ENCODE results near the gene NR5A2. TPM values are rescaled to one million over a fixed set of nuclear protein-coding genes. Genes with fewer than 3 reads are reported as not detected.

Gene NR5A2
- total RNA-seq, 1 donor from 2014 or later: not detected

DNA sequence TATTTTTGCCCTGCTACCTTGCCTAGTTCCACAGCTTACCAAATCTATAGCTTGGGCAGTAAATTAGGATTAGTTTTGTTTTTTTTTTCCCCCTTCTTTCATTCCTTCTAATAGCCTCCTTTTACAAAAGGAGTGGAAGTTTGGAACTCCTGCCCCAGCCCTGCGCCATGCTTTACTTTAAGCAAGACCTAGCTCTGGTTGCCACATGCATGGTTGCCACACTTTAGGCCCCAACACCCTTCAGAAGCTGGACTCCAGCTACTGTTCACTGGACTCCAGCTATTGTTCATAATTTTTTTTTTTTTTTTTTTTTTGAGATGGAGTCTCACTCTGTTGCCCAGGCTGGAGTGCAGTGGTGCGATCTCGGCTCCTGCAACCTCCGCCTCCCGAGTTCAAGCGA is 115.8 kb downstream of the NR5A2 start:
- H3K4me1 ChIP-seq: no peaks in the 10 kb centered on the region
- TF ChIP-seq, protein P1, sequence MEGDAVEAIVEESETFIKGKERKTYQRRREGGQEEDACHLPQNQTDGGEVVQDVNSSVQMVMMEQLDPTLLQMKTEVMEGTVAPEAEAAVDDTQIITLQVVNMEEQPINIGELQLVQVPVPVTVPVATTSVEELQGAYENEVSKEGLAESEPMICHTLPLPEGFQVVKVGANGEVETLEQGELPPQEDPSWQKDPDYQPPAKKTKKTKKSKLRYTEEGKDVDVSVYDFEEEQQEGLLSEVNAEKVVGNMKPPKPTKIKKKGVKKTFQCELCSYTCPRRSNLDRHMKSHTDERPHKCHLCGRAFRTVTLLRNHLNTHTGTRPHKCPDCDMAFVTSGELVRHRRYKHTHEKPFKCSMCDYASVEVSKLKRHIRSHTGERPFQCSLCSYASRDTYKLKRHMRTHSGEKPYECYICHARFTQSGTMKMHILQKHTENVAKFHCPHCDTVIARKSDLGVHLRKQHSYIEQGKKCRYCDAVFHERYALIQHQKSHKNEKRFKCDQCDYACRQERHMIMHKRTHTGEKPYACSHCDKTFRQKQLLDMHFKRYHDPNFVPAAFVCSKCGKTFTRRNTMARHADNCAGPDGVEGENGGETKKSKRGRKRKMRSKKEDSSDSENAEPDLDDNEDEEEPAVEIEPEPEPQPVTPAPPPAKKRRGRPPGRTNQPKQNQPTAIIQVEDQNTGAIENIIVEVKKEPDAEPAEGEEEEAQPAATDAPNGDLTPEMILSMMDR (IDR thresholded peaks at IDR 0.05): no peak
- TF ChIP-seq EZH2phosphoT487 (IDR thresholded peaks at IDR 0.05): no peak
- TF ChIP-seq EZH2 (IDR thresholded peaks at IDR 0.05): no peak

DNA sequence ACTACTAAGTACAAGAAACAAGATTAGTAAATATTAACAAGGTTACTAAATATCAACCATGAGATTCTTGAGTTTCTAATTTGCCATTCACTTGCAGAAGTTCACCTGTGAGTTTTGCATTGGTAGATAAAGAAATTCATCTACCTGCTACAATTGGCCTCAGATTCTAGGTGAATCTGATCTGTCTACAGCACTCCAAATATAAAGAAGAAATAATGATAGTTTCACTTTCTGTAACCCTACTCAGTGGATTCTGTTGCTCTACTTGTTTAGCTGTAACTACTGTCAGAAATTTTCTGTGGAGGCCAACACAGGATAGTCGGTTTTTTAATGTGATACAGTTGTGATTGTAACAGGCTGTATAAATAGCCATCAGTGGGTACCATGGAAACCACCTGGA is 118.6 kb downstream of the NR5A2 start:
- Histone ChIP-seq H4K20me1 (ENCODE audit: low read depth) (no peaks in the 10 kb centered on the region), H3F3A (ENCODE audit: low read depth) (no peaks in the 10 kb centered on the region), H3K79me2 (ENCODE audit: low read depth) (no peaks in the 10 kb centered on the region), H3K4me1 (no peaks in the 10 kb centered on the region), H3K9ac (no peak overlapping the region), H3K4me3 (no peak overlapping the region), H3K27ac (no peak overlapping the region), H3K9me3 (ENCODE audit: low read depth) (no peaks in the 10 kb centered on the region), H2AFZ (replicated peaks) (no peak overlapping the region), H3K4me2 (no peak overlapping the region), H3K36me3 (no peaks in the 10 kb centered on the region), H3K27me3 (no peaks in the 10 kb centered on the region)
- TF ChIP-seq EZH2phosphoT487 (IDR thresholded peaks at IDR 0.05) (no peak), EZH2 (IDR thresholded peaks at IDR 0.05) (no peak)
- TF ChIP-seq, protein P1 (IDR thresholded peaks at IDR 0.05): no peak
- Mint-ChIP-seq H3K4me1 (peaks cover 6% of the 10 kb centered on the region), H3K27me3 (ENCODE audit: insufficient read depth, low read depth) (no peaks in the 10 kb centered on the region), H3K36me3 (no peaks in the 10 kb centered on the region), H3K4me3 (no peak overlapping the region), H3K27ac (no peak overlapping the region), H3K9me3 (peaks cover 2% of the 10 kb centered on the region)
- DNase-seq (ENCODE audit: low spot score): no peak

More for the DNA sequence above, 115.8 kb downstream of the NR5A2 start:
- Histone ChIP-seq H3K27ac (no peak overlapping the region), H3K4me2 (no peak overlapping the region), H2AFZ (replicated peaks) (no peak overlapping the region), H3K9me3 (ENCODE audit: low read depth) (no peaks in the 10 kb centered on the region), H3K4me3 (no peak overlapping the region), H4K20me1 (ENCODE audit: low read depth) (no peaks in the 10 kb centered on the region), H3K36me3 (no peaks in the 10 kb centered on the region), H3K9ac (no peak overlapping the region), H3K27me3 (no peaks in the 10 kb centered on the region), H3K79me2 (ENCODE audit: low read depth) (no peaks in the 10 kb centered on the region), H3F3A (ENCODE audit: low read depth) (no peaks in the 10 kb centered on the region)
- Mint-ChIP-seq H3K4me1 (peaks cover 2% of the 10 kb centered on the region), H3K27me3 (ENCODE audit: insufficient read depth, low read depth) (no peaks in the 10 kb centered on the region), H3K27ac (no peak overlapping the region), H3K36me3 (no peaks in the 10 kb centered on the region), H3K9me3 (peaks cover 2% of the 10 kb centered on the region), H3K4me3 (no peak overlapping the region)
- no peak for DNase-seq (ENCODE audit: low spot score)

DNA sequence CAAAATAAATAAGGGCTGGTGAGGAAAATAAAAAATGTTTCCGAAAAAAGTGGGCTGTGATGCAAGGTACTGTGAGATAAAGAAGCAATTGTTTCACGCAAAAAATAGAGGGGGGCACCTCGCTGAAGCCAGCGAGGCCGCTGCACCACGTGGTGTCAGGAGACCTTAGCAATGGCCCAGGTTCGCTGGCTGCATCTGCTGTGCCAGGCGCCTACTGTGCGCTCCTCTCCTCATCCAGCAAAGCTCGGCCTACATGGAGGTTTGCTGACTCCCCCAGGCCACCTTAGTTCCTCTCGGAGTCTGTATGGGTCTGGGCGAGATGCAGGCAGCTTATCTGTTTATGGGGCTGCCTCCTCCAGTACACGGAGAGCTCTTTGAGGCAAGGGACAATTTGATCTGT is 119.6 kb downstream of the NR5A2 start:
- H4K20me1 ChIP-seq (ENCODE audit: low read depth): no peaks in the 10 kb centered on the region
- no peaks in the 10 kb centered on the region for H3K36me3 ChIP-seq
- H3K9me3 ChIP-seq (ENCODE audit: low read depth): no peaks in the 10 kb centered on the region
- H3K79me2 ChIP-seq (ENCODE audit: low read depth): no peaks in the 10 kb centered on the region
- no peaks in the 10 kb centered on the region for H3K36me3 Mint-ChIP-seq
- H2AFZ ChIP-seq (replicated peaks): no peak overlapping the region
- no peak overlapping the region for H3K4me3 ChIP-seq
- no peak overlapping the region for H3K27ac Mint-ChIP-seq
- H3K9me3 Mint-ChIP-seq: peaks cover 2% of the 10 kb centered on the region
- TF ChIP-seq EZH2 (IDR thresholded peaks at IDR 0.05) (no peak), EZH2phosphoT487 (IDR thresholded peaks at IDR 0.05) (no peak)
- TF ChIP-seq, protein P1 (IDR thresholded peaks at IDR 0.05): no peak
- no peak overlapping the region for H3K4me3 Mint-ChIP-seq
- H3K27me3 ChIP-seq: no peaks in the 10 kb centered on the region
- no peaks in the 10 kb centered on the region for H3K4me1 ChIP-seq
- H3K27me3 Mint-ChIP-seq (ENCODE audit: insufficient read depth, low read depth): no peaks in the 10 kb centered on the region
- H3F3A ChIP-seq (ENCODE audit: low read depth): no peaks in the 10 kb centered on the region
- peaks cover 6% of the 10 kb centered on the region for H3K4me1 Mint-ChIP-seq
- no peak overlapping the region for H3K9ac ChIP-seq
- no peak for DNase-seq (ENCODE audit: low spot score)
- H3K4me2 ChIP-seq: no peak overlapping the region
- no peak overlapping the region for H3K27ac ChIP-seq

All from neural progenitor cell (in vitro differentiated cells).